ENCODE measurements around the gene KRT33A.
"Not testable (repeated sequence)": the region's sequence is repeated elsewhere in the genome, so short reads cannot be mapped to it uniquely, and the experiment has no call there.

Gene KRT33A

DNA sequence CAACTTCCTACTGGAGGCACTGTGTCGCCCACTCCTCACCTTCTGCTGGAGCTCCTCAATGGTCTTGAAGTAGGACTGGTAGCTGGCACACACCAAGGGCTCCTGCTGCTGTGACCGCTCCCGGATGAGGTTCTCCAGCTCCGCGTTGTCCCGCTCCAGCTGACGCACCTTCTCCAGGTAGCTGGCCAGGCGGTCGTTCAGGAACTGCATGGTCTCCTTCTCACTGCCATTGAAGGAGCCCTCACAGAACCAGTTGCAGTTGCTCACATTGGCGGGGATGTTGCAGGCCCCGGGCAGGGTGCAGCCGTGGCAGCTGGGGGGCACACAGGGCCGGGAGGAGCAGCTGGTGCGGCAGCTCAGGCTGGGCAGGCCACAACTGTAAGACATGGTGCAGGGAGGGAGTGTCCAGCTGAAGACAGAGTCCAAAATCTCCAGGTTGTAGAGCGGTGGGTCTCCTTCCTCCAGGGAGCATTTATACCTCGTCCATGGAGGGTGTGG is at the start of gene KRT33A:
Gene KRT33A, minus strand, starts transcription at position 448 of the 498 bp plus-strand sequence. Its CDS starts 61 bp downstream, at position 387.
- not testable (repeated sequence) for DNase-seq (ENCODE audit: low read depth)

DNA sequence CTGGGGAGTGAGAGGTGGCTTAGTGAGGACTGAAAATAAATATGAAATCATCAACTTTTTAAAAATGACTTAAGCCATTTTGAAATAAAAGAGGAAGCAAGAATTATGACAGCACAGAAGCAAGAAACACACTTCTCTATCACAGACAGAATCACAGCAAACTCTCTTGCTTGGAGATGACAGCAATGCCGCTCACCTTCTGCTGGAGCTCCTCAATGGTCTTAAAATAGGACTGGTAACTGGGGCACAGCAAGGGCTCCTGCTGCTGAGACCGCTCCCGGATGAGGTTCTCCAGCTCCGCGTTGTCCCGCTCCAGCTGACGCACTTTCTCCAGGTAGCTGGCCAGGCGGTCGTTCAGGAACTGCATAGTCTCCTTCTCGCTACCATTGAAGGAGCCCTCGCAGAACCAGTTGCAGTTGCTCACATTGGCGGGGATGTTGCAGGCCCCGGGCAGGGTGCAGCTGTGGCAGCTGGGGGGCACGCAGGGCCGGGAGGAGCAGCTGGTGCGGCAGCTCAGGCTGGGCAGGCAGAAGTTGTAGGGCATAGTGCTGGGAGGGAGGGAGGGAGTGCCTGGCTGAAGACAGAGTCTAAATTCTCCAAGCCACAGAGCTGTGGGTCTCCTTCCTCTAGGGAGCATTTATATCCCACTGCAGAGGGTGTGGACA is 46.5 kb upstream of the KRT33A start, which contains the start of gene KRT31:
Gene KRT31, minus strand, starts transcription at position 613 of the 665 bp plus-strand sequence. Its CDS starts 69 bp downstream, at position 544.
- DNase-seq (ENCODE audit: low read depth) = no peak

DNA sequence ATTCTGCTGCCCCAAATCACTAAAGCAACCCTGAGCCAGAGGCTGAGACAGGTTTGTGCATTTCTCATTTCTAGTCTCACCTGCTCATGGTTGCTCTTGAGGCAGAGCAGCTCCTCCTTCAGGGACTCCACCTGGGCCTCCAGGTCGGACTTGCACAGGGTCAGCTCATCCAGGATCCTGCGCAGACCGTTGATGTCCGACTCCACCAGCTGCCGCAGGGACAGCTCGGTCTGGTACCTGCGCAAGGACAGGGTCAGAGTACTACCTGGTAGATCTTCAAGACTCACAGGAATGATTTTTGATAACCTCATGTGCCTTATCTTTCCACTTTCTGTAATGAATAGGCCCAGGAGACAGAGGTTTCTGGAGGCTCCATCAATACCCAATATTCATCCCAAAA is 45.7 kb upstream of the KRT33A start:
- DNase-seq (ENCODE audit: low read depth) = no peak

DNA sequence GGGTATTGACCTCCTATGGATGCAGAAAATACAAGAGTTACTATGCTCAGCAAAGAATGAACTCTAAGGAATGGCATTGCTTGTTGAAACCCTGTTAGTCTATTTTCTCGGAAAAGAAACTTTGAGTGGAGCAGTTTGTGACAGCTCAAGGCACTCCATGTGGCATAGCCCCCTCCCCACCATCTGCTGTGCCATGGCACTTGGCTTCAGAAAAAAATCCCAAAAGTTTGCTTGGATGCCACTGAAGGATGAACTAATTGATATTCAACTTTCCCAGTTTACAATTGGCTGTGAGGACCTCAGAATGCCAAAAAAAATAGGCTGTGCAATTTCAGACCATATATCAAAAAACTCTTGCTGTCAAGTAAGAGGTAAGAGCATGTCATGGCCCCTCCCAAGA is 45.0 kb upstream of the KRT33A start:
- DNase-seq (ENCODE audit: low read depth) = no peak

DNA sequence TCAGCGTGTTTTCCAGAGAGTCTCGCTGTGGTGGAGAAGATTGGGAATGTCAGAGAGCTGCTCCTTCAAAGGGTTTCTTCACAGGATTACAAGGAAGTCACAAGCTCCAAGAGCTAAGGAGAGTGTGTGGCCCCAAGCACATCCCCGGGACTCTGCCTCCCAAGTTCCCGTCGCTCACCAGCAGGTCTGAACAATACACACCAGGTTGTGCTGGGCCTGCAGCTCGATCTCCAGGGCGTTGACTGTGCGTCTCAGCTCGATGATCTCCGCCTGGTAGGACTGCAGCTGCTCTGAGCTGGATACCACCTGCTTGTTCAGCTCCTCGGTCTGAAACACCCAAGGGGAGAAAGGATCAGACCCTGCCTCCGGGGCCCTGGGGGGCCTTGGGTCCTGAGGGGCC is 44.4 kb upstream of the KRT33A start:
- not testable (repeated sequence) for DNase-seq (ENCODE audit: low read depth)

DNA sequence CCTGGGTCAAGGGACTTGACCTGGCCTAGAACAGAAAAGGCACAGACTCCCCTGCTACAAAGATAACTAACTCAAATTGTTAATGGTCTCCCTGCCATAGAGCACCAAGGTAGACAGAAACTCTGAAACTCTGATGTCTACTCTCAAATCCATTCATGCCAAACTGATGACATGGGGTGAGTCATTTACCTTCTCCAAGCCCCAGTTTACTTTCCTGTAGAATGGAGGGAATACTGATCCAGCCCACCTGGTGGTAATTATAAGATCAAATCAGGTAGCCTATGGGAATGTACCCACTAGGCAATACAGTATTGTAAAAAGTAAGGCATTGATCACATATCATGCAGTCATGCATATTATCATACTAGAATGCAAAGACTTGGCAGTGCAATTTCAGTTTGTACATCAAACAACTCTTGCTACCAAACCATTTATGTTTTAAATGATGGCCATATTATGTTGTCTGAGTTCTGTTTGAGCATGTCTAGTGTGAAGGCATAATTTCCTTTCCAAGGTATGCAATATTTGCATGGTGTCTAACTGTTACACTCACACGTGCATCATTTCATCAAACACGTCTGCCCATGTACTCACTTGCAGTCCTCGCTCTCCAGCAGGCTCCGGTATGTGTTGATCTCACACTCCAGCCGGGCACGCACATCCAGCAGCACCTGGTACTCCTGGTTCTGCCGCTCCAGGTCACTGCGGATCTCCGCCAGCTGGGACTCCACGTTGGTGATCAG is 43.8 kb upstream of the KRT33A start:
- DNase-seq (ENCODE audit: low read depth) = no peak

DNA sequence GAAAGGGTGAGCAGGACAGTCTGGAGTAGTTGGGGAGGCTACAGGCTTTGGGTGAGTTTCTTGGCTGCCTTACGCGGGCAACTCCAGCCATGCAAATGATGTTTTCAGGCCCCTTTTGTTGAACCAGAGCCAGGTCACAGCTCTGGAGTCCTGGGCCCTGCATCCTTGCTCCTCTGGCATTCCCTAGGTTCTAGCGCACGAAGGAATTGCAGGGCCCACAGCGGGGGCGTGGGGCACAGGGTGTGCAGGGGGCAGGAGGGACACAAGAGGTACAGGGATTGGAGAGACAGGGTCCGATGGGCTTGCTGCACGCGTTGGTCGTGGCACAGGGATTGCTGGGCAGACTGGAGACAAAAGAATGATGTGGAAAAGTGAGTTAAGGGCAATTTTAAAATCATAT is 43.2 kb upstream of the KRT33A start:
- DNase-seq (ENCODE audit: low read depth) = no peak

DNA sequence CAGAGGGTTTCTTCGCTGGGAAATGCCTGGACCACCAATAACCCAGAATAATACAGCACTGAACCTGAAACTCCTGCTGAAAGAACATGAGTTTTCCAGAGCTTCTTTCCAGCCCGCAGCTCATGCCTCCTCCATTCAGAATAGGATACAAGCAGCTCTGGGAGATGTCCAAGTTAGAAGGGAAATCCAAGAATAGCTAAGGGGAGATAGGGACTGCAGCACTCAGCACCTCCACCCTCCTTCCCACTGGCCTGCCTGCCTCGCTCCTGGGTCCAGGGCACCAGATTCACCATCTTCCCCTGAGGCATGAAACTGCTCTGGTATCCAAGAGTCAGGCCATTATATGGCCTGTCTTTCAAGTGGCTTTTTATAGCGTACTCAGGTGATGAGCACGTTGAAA is 42.7 kb upstream of the KRT33A start:
- DNase-seq (ENCODE audit: low read depth) = no peak

DNA sequence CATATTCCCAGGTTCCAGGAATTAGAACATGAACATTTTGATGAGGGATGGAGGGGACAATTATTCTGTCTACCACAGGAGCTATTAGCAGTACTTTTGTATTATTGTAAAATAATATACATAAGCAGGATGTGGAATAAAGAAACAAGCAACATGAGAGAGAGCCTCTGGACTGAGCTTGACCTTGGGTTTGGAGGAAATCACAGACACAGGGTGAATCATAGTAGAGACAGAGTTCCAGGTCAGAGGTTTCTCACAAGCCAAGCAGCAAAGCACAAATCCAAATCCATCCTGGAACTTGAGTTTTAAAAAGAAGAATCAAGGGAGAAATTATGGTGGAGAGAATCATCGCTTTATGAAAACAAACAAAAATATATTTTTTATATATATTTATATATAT is 41.6 kb upstream of the KRT33A start:
- DNase-seq (ENCODE audit: low read depth) = peak; percentile 74

DNA sequence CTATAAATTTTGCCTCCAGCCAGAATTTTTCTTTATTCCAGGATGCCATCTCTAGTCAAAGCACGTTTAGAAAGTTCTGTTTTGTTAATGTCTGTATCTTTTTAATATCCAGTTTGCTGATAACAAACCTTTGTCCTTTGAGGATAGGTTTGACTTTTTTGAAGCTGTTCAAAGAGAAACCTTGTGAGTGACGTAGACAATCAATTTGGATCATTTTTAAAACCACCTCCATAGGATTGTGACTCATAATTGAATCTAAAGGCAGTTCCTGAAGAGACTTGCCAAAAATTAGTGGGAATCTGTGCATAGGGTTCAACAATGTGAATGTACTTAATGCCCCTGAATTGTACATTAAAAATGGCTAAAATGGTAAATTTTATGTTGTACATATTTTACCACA is 40.9 kb upstream of the KRT33A start:
- DNase-seq (ENCODE audit: low read depth) = no peak

DNA sequence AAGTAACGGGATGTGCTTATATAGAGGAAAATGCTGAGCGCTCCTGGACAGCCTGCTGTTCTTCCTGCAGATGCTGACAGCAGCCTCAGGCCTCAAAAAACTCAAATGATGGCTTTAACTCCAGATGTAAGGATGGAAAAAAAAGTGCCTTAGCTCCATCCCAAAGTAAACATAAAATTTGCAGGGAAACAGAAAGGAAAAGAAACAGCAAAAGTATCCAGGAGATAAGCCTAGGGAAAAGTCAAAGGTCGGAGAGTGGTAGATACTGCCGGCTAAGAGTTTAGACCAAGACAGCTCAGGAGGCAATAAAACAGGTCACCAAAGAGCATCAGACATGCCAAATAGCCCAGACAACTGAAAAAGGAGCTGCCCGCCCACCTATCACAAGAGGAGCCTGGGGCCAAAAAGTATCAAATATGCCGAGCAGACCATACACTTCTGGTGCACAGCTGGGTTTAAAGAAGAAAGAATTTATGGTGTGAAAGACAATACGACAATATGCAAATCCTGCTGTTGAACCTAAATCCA is 39.8 kb upstream of the KRT33A start:
- no peak for DNase-seq (ENCODE audit: low read depth)

DNA sequence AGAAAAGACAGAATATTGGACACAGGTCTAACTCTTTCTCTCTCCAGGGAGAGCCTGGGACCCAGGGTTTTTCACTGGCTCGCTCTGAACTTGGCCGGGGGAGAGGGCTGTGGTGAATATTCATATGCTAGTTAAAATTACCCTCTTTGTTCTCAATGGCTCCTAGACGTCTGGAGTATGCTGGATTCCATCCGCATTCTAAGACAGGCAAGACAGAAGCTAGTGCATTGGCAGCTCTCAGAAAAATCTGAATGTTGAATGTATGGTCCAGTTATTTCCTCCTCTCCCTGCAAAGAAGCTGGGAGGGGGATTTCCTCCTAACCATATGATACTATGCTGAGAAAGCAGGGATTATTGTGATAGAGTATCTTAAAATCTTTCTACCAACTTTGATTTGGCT is 37.0 kb upstream of the KRT33A start:
- DNase-seq (ENCODE audit: low read depth) = no peak

DNA sequence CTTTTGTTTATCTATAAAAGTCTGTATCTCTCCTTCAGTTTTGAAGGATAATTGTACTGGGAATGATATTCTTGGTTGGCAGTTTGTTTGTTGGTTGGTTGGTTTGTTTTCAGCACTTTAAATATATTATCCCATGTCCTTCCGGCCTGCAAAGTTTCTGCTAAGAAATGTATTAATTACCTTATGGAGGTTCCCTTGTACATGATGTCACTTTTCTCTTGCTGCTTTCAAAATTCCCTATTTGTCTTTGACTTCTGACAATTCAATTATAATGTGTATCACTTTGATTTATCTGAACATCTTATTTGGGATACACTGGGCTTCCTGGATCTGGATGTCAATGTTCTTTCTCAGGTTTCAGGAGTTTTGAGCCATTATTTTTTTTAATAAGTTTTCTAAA is 35.6 kb upstream of the KRT33A start:
- no peak for DNase-seq (ENCODE audit: low read depth)

DNA sequence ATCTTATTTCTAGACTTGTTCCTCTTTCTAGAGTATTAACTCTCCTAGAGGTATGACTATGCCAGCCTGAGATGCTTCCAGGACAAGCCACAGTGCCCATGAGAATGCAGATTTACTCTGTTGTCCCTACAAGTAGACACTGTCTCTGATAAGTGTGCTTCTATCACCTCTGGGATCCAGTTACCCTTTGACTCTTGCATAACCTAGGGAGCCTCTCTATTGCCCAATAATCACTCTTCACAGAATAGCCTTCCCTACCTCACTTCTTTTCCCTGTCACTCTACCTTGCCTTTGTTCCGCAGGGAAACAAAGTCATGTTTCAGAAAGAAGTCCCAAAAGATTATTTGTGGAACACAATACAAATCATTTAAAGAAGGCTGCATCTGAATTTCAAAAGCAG is 33.1 kb upstream of the KRT33A start:
- no peak for DNase-seq (ENCODE audit: low read depth)

DNA sequence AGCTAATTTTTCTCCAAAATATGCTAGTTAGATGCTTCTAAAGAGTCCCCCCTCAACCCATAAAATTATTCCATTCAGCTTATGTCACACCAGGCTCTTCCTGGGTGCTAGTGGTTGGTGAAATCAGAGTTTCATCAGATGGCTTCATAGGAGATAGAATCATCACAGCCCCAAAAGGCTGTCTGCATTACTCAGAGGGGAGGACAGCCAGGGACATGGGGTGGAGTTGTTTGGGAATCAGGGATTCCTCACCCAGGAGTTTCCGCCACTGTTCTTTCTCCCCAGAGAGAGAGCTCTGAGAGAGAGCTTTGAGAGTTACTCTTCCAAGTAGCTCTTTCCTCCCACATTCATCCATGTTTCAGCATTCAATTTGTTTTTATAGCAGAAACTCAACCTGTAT is 31.8 kb upstream of the KRT33A start:
- DNase-seq (ENCODE audit: low read depth) = peak; percentile 43

DNA sequence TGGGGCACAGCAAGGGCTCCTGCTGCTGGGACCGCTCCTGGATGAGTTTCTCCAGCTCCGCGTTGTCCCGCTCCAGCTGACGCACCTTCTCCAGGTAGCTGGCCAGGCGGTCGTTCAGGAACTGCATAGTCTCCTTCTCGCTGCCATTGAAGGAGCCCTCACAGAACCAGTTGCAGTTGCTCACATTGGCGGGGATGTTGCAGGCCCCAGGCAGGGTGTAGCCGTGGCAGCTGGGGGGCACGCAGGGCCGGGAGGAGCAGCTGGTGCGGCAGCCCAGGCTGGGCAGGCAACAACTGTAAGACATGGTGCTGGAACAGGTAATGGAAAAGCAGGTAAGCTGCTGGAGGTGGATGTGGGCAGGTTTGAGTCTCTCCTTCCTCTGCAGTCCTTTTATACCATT is 31.3 kb upstream of the KRT33A start, which contains the start of gene KRT34:
Gene KRT34, minus strand, starts transcription at position 364 of the 400 bp plus-strand sequence. Its CDS starts 60 bp downstream, at position 304.
- not testable (repeated sequence) for DNase-seq (ENCODE audit: low read depth)

DNA sequence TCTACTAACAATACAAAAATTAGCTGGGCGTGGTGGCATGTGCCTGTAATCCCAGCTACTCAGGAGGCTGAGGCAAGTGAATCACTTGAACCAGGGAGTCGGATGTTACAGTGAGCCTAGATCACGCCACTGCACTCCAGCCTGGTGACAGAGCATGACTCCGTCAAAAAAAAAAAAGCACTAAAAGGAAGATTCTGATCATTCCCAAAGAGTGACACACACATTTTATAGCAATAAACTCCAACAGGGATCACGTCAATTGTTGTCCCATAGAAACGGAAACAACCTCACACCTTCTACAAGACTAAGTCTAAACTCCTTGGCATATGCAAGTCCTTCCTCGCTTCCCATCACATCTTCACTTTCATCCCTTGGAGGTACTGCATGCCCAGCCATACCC is 29.5 kb upstream of the KRT33A start:
- DNase-seq (ENCODE audit: low read depth) = peak; percentile 52

DNA sequence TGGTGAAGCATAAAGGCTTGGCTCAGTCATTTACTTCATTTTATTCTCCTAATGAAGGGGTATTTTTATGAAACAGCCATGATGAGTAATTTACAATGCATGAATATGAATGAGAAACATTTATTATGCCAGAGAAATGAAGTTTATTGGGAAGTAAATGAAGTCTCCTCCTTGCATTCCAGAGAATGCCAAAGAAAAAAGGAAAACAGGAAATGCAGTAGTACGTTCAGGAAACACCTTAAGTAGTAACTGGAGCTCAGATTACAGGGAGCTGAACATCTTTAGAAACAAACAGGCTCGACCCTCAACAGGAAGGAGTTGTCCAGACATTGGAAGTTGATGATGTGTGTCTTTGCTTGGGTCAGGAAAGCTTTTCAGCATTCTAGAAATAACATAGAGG is 26.9 kb upstream of the KRT33A start:
- DNase-seq (ENCODE audit: low read depth) = peak; percentile 13

DNA sequence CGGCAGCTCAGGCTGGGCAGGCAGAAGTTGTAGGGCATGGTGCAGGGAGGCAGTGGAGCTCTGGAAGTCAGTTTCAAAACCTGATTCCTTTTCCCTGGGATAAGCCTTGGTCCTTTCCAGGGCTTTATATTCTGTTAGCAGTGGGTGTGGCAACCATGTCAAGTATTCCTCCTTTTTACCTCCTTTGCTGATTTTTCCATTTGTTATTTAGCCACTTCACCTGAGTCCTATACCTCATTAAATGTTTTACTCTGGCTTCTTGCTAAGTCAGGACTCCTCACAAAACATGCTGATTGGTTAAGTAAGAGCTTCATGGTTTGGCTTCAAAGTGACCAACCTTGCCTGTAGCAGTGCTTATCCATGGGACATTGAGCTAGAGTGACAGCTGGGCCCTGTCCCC is 19.1 kb upstream of the KRT33A start, which contains the start of gene KRT33B:
Gene KRT33B, minus strand, starts transcription at position 101 of the 400 bp plus-strand sequence. Its CDS starts 63 bp downstream, at position 38.
- no peak for DNase-seq (ENCODE audit: low read depth)

DNA sequence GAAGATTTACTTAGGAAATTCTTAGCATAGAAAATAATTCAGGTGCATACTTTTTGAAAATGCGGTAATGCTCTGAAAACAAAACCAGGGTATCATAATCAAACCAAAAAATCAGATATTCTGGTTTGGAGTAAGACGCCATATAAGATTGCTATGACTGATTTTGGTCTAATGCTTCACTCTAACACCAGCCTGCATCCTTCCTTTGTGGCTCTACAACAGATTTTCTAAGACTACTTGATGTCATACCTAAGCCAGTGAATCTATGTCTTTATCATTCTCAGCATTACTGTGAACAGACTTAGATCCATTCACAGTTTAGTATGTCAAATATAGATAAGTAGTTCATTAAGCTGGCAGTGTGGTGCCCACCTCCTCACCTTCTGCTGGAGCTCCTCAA is 18.4 kb upstream of the KRT33A start:
- no peak for DNase-seq (ENCODE audit: low read depth)

DNA sequence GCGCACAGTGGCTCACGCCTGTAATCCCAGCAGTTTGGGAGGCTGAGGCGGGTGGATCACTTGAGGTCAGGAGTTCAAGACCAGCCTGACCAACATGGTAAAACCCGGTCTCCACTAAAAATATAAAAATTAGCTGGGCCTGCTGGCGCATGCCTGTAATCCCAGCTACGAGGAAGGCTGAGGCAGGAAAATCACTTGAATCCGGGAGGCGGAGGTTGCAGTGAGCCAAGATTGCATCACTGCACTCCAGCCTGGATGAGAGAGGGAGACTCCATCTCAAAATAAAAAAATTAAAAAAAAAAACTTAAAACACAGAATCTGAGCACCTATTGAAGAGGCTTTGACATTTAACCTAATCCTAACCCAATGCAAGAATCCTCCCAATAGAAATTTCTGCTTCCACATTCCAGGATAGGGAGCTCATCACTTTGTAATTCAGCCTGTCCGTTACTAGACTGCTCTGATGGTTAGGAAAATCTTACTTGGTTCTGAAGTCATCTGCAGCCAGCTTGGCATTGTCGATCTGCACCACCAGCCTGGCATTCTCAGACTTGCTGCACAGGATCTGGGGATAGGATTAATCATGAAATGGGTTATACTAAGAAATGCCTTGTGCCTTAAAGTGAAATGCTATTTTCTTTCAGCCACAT is 16.9 kb upstream of the KRT33A start:
- peak; percentile 68 for DNase-seq (ENCODE audit: low read depth)

DNA sequence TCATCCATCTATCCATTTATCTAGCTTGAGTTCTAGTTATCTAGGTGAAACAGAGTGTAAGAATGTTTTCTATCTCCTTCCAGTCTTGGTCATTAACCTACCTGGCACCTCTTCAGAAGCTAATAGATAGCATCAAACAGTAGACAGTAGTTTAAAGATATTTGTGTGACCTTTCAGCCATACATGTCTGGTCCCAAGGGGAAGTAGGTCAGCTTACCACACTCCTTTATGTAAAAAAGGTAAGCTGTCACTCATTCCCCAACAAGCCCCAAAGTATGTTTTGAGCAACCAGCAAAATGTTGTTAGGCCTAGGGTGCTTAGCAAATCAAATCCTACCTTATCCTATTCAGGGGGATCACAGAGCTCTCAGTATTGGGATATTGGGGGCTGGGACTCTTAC is 15.4 kb upstream of the KRT33A start:
- DNase-seq (ENCODE audit: low read depth) = no peak
